Bronchus fibroblast of lung (primary cell): ENCODE results near the gene THEM4. TPM values are rescaled to one million over a fixed set of nuclear protein-coding genes. Genes with fewer than 3 reads are reported as not detected.

Source experiments
- total RNA-seq: library from RNA; depleted of rRNA; stranded (reverse); fragments of >200 nt; gene quantifications from 2 replicates; pipeline ENCODE4 v1.2.3, GENCODE V29; 2015

THEM4 gene
- total RNA-seq = 12.5 and 17.3 TPM in 2 replicates

GRCh38 chr1:151909167-151910149, at the start of gene THEM4:
Gene THEM4, minus strand, starts transcription at chr1:151909511. Its CDS starts 53 bp downstream, at chr1:151909458.

GRCh38 chr1:151853411-151853943, 55.8 kb downstream of the THEM4 start, which contains the start of gene THEM5:
Gene THEM5, minus strand, starts transcription at chr1:151853712. Its CDS starts 147 bp downstream, at chr1:151853565.

DNA sequence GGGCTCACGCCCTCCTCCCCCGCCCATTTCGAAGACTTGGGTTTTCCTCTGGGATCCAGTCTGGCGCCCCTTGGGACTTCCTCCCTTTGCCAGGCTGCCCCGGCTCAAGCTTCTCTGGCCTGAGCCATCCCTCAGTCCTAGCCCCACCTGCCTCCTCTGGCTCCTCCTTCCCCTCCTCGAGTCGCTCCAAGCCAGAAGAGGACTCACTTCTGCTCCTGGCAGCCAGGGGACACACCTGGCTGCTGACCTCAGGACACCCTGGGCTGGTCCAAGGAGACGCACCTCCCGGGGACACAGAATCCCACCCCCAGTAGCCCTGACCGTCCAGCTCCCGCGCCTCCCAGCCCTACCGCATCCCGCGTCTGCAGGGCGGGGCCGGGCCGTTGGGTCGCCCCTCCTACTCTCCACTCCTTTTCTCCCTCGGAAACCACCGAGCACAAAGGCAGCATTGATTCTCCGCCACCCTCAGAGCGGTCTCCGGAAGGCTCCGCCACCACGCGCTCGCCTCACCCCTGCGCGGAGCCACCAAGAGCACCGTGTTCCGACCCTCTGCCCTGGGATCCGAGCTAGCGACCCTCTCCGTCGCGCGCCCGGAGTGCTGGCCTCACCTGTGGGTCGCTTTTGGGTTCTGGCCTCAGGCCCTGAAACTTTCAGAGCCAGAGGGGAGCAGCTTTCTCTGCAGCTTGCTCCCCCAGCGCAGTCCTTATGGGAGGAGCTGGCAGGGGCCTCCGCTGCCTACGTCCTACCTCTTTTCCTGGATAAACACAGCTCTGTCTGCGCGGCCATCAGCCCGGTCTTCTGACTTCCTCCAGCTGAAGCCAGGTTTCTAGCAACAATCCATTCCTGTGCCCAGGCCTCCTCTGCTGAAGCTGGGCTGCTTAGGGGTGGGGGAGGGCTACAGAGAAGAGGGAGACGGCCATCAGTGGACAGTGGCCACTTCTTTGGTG, 69.6 kb downstream of the THEM4 start, which contains the start of gene C2CD4D:
Gene C2CD4D (minus strand): TSS at position 364 of the 947 bp plus-strand sequence. CDS start 831 bp downstream, outside the sequence.

GRCh38 chr1:151831605-151832004, 77.7 kb downstream of the THEM4 start, which contains the start of gene RORC:
Gene RORC, minus strand, starts transcription at chr1:151831802. Its CDS starts 38 bp downstream, at chr1:151831764.

Other genes with a start within 250 kb of the THEM4 start
- not detected in 2 replicates for gene CELF3, start 192.7 kb downstream of the THEM4 start, total RNA-seq
- gene RIIAD1, start 188.0 kb downstream of the THEM4 start, total RNA-seq = not detected in 2 replicates
- gene MRPL9, start 146.0 kb downstream of the THEM4 start, total RNA-seq = 90.7 and 117 TPM in 2 replicates
- gene TDRKH, start 119.0 kb downstream of the THEM4 start, total RNA-seq = 4.5 and 5.5 TPM in 2 replicates
- gene LINGO4, start 104.1 kb downstream of the THEM4 start, total RNA-seq = not detected in 2 replicates
- gene RORC, start 77.7 kb downstream of the THEM4 start, total RNA-seq = 0.15 TPM in 1 of 2 replicates, not detected in the other
- gene C2CD4D, start 69.7 kb downstream of the THEM4 start, total RNA-seq = 0.50 TPM in 1 of 2 replicates, not detected in the other
- not detected in 2 replicates for gene THEM5, start 55.8 kb downstream of the THEM4 start, total RNA-seq
- gene S100A10, start 84.3 kb upstream of the THEM4 start, total RNA-seq = 179 and 260 TPM in 2 replicates
- gene S100A11, start 127.5 kb upstream of the THEM4 start, total RNA-seq = 476 and 523 TPM in 2 replicates
- not detected in 2 replicates for gene TCHHL1, start 179.6 kb upstream of the THEM4 start, total RNA-seq
- gene TCHH, start 205.9 kb upstream of the THEM4 start, total RNA-seq = not detected in 2 replicates
- gene RPTN, start 249.7 kb upstream of the THEM4 start, total RNA-seq = not detected in 2 replicates